Gastroesophageal sphincter (tissue), 3 donors: ENCODE measurements around the gene PARD3B.

Experiments
- EP300 ChIP-seq: sonication (generic); formaldehyde crosslinking; IDR thresholded peaks from one replicate; pipeline ENCODE4 v1.6.1; 2017; ENCODE audit warnings: antibody characterized with exemption, mild to moderate bottlenecking
- POLR2A ChIP-seq, 2 donors: fragments of 450-650 bp; IDR thresholded peaks; one replicate each; pipeline ENCODE4 v1.6.1; 2017; ENCODE audit warnings: antibody characterized with exemption in 2 of 2, mild to moderate bottlenecking in 2 of 2, moderate library complexity in 1 of 2
- TF ChIP-seq, protein P1 (sequence below), 4 experiments: fragments of 200-600 bp in 2 of 4; fragments of 450-650 bp in 2 of 4; sonication (generic) in 1 of 4; IDR thresholded peaks; one replicate each; pipeline ENCODE4 v1.5.1; 2017 to 2019; ENCODE audit warnings: antibody characterized with exemption in 4 of 4, mild to moderate bottlenecking in 2 of 4, moderate library complexity in 2 of 4

DNA sequence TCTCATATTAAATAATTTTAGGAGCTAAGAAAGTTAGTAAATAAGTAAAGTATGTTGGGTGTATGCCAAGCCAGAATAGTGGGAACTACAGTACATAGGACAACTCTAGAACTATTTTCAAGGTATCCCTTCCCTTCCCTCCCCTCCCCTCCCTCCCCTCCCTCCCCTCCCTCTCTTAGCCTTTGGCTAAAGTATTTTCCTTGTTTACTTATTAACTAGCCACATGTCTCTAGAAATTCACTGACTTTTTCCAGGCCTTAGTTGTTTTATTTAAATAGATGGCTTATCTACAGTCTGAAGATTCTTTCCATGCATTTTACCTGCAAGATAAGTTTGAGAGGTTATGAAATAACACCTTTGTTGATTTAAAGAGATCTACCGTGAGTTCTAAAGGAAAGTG, 402.1 kb downstream of the PARD3B start:
- no peak for TF ChIP-seq POLR2A (IDR thresholded peaks at IDR 0.05)
- TF ChIP-seq, protein P1, sequence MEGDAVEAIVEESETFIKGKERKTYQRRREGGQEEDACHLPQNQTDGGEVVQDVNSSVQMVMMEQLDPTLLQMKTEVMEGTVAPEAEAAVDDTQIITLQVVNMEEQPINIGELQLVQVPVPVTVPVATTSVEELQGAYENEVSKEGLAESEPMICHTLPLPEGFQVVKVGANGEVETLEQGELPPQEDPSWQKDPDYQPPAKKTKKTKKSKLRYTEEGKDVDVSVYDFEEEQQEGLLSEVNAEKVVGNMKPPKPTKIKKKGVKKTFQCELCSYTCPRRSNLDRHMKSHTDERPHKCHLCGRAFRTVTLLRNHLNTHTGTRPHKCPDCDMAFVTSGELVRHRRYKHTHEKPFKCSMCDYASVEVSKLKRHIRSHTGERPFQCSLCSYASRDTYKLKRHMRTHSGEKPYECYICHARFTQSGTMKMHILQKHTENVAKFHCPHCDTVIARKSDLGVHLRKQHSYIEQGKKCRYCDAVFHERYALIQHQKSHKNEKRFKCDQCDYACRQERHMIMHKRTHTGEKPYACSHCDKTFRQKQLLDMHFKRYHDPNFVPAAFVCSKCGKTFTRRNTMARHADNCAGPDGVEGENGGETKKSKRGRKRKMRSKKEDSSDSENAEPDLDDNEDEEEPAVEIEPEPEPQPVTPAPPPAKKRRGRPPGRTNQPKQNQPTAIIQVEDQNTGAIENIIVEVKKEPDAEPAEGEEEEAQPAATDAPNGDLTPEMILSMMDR (IDR thresholded peaks at IDR 0.05) = no peak
- no peak for TF ChIP-seq EP300
